PC-9 (cell line): ENCODE measurements around the gene GPR160. TPM values are rescaled to one million over a fixed set of nuclear protein-coding genes. Genes with fewer than 3 reads are reported as not detected.
A peak's percentile ranks its signal among the peaks of the same experiment; 100 is the strongest.

Experiments
- BruUV-seq: library from RNA; stranded (reverse); fragments of 400-500 nt; replicated peaks from 2 replicates; lab custom pipeline; 2021; lab: Mats Ljungman, UMichigan
- CTCF ChIA-PET: fragments of 300-600 bp; sonication (Branson Sonifier 250); formaldehyde crosslinking; loops from one replicate; lab custom pipeline; 2022; ENCODE audit warnings: antibody characterized with exemption; lab: Charles Lee
- POLR2A ChIA-PET: fragments of 300-600 bp; sonication (Branson Sonifier 250); formaldehyde crosslinking; loops from one replicate; lab custom pipeline; 2022; ENCODE audit warnings: antibody characterized with exemption; ENCODE audit not compliant: unreplicated experiment; lab: Charles Lee
- DNase-seq, 2 experiments: peaks; one replicate each; pipeline versions ENCODE4 v3.0.0 to v3.0.0-alpha.2; 2015 to 2022; ENCODE audit warnings: mixed read lengths in 1 of 2
- H2AFZ ChIP-seq: fragments of 200-600 bp; sonication (generic); 2 replicates; pipeline ENCODE4 v1.8.1; 2017; ENCODE audit warnings: antibody characterized with exemption
- H3F3A ChIP-seq: fragments of 200-600 bp; sonication (generic); 2 replicates; pipeline ENCODE4 v1.8.1; 2017; ENCODE audit warnings: antibody characterized with exemption, mild to moderate bottlenecking, low read depth; ENCODE audit not compliant: insufficient read depth
- H3K27ac ChIP-seq: fragments of 200-600 bp; sonication (generic); 2 replicates; pipeline ENCODE4 v1.6.1; 2016; ENCODE audit warnings: mixed run types
- H3K27me3 ChIP-seq: fragments of 200-600 bp; sonication (generic); 2 replicates; pipeline ENCODE4 v1.6.1; 2016; ENCODE audit warnings: low read depth, mixed run types; ENCODE audit not compliant: insufficient read depth
- H3K36me3 ChIP-seq: fragments of 200-600 bp; sonication (generic); 2 replicates; pipeline ENCODE4 v1.6.1; 2016; ENCODE audit warnings: low read depth, mixed run types
- H3K4me1 ChIP-seq: fragments of 200-600 bp; sonication (generic); replicated peaks from 2 replicates; pipeline ENCODE4 v1.6.1; 2016; ENCODE audit warnings: mixed run types; ENCODE audit not compliant: insufficient read depth
- H3K4me2 ChIP-seq: fragments of 200-600 bp; sonication (generic); 2 replicates; pipeline ENCODE4 v1.6.1; 2017; ENCODE audit warnings: mixed run types
- H3K4me3 ChIP-seq: fragments of 200-600 bp; sonication (generic); 2 replicates; pipeline ENCODE4 v1.6.1; 2016; ENCODE audit warnings: mixed run types
- H3K79me2 ChIP-seq: fragments of 200-600 bp; sonication (generic); 2 replicates; pipeline ENCODE4 v1.6.1; 2017; ENCODE audit warnings: low read depth, mixed run types
- H3K9me2 ChIP-seq: fragments of 200-600 bp; sonication (generic); 2 replicates; pipeline ENCODE4 v1.8.1; 2017; ENCODE audit warnings: mild to moderate bottlenecking; ENCODE audit not compliant: insufficient read depth
- H3K9me3 ChIP-seq: fragments of 200-600 bp; sonication (generic); 2 replicates; pipeline ENCODE4 v1.8.1; 2016; ENCODE audit warnings: low read depth; ENCODE audit not compliant: insufficient read depth
- H4K20me1 ChIP-seq: fragments of 200-600 bp; sonication (generic); 2 replicates; pipeline ENCODE4 v1.8.1; 2017; ENCODE audit not compliant: insufficient read depth
- EZH2 ChIP-seq: fragments of 200-600 bp; sonication (generic); IDR thresholded peaks from 2 replicates; pipeline ENCODE4 v1.8.0; 2017; ENCODE audit warnings: antibody characterized with exemption, low read depth
- intact Hi-C: fragments of 100-400 bp; cut with micrococcal nuclease; formaldehyde crosslinking; loops from one replicate; pipeline ENCODE4 v1.10.0; 2022; ENCODE audit not compliant: unreplicated experiment
- total RNA-seq: library from RNA; stranded (reverse); gene quantifications from 2 replicates; pipeline ENCODE4 v1.2.3, GENCODE V29; 2021
- TF ChIP-seq, protein P1 (sequence below): fragments of 200-600 bp; sonication (generic); conservative IDR thresholded peaks from 2 replicates; pipeline ENCODE4 v1.6.1; 2017; ENCODE audit warnings: mixed run types, antibody characterized with exemption, mild to moderate bottlenecking, moderate library complexity

GPR160 gene
- total RNA-seq, 1 experiment from 2014 or later: 12.6 TPM

DNA sequence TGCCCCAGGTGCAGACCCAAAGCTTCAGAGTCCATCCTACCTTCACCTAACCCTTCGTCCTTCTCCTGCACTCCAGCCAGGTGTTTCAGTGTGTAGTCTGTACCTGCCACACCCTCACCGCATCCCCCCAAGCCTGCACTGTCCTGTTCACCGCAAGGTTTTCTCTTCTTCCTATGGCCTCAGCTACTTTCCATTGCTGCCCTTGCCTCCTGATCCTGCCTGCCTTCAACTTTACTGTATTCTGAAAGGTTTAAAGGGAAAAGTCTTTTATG lies 9.3 kb downstream of the GPR160 start:
- no peaks in the 10 kb centered on the region for H3K27me3 ChIP-seq
- no peak for TF ChIP-seq EZH2
- TF ChIP-seq, protein P1, sequence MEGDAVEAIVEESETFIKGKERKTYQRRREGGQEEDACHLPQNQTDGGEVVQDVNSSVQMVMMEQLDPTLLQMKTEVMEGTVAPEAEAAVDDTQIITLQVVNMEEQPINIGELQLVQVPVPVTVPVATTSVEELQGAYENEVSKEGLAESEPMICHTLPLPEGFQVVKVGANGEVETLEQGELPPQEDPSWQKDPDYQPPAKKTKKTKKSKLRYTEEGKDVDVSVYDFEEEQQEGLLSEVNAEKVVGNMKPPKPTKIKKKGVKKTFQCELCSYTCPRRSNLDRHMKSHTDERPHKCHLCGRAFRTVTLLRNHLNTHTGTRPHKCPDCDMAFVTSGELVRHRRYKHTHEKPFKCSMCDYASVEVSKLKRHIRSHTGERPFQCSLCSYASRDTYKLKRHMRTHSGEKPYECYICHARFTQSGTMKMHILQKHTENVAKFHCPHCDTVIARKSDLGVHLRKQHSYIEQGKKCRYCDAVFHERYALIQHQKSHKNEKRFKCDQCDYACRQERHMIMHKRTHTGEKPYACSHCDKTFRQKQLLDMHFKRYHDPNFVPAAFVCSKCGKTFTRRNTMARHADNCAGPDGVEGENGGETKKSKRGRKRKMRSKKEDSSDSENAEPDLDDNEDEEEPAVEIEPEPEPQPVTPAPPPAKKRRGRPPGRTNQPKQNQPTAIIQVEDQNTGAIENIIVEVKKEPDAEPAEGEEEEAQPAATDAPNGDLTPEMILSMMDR: no peak
- intact Hi-C loops: loop anchor here (5.0 kb wide), 1 partner anchor 80 kb away; the partner anchor contains the start of gene SEC62
- peaks cover 50% of the 10 kb centered on the region for H3K79me2 ChIP-seq
- H3F3A ChIP-seq: peaks cover 62% of the 10 kb centered on the region
- H2AFZ ChIP-seq: peak overlapping the region; percentile 39; the same call in 1 of the 2 replicates
- ChIA-PET POLR2A (no interaction called here), CTCF (no interaction called here)
- H3K4me1 ChIP-seq: peaks cover 68% of the 10 kb centered on the region
- peak overlapping the region; percentile 74 for H3K27ac ChIP-seq
- 0 out of 2 replicates have a peak overlapping the region, but pooled peaks have one; percentile 28 for H3K4me3 ChIP-seq
- H4K20me1 ChIP-seq: no peaks in the 10 kb centered on the region
- no peak for DNase-seq
- no peaks in the 10 kb centered on the region for H3K36me3 ChIP-seq
- peak overlapping the region; percentile 76 for H3K4me2 ChIP-seq
- BruUV-seq: no TSS peak
- H3K9me3 ChIP-seq: no peaks in the 10 kb centered on the region
- H3K9me2 ChIP-seq: no peaks in the 10 kb centered on the region

DNA sequence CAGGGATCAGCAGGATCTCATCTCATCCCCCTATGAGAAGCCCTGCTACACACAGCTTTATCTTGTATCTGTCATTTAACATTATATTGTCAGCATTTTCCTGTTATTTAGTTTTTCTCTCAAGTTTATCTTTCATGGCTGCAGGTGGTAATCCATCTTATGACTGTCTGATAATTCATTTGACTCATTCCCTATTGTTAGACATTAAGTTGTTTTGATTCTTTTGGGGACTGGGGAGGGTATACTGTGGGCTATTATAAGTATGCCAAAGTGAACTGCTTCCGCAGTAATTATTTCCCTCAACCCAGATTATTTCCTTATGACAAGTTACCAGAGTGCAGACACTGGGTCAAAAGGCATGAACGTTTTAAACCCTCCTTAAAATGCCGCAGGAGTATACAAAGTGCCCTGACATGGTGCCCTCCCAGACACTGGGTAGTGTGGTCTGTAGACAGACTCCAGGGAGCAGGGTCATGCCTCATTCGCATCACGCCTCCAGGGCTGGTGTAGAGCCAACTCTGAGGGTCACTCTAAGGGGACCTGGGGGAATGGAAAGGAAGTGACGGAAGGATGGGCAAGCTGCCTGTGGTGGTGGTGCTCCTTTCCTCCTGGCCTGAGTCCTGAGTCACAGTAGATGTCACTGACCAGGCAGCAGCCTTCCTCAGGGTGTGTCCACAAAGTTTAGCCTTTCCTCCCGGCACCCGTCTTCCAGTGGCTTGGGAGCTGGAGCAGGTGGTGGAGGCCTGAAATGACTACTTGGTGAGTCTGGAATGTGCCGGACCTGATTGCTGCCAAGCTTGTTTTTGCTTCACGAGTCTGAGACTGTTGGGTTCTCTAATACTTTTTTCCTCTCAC lies 11.6 kb downstream of the GPR160 start:
- CTCF ChIA-PET: interaction anchor here (0.6 to 0.7 kb wide), 2 partner anchors 11 to 652 kb away, joined by 3 to 4 read pairs; no protein-coding TSS in a partner anchor
- Histone ChIP-seq H3K4me3 (peak overlapping the region; percentile 51; the same call in 1 of the 2 replicates), H3K4me1 (peaks cover 76% of the 10 kb centered on the region), H3K27me3 (no peaks in the 10 kb centered on the region), H3K79me2 (peaks cover 65% of the 10 kb centered on the region), H3K9me2 (no peaks in the 10 kb centered on the region), H3K9me3 (no peaks in the 10 kb centered on the region), H3F3A (peaks cover 67% of the 10 kb centered on the region), H3K36me3 (0 out of 2 replicates have a peak, but pooled peaks cover 6% of the 10 kb centered on the region), H2AFZ (peak overlapping the region; percentile 72), H4K20me1 (no peaks in the 10 kb centered on the region), H3K4me2 (peak overlapping the region; percentile 74), H3K27ac (peak overlapping the region; percentile 93)
- no peak for TF ChIP-seq EZH2
- DNase-seq: peak; percentile 95 to 100
- POLR2A ChIA-PET: interaction anchor here (0.6 to 0.7 kb wide), 4 partner anchors 62 to 468 kb away, joined by 3 to 4 read pairs (median 4); no protein-coding TSS in a partner anchor
- BruUV-seq: TSS peak; percentile 77
- intact Hi-C loops: loop anchor here (1.0 to 5.0 kb wide), 2 partner anchors 11 to 82 kb away; partner anchors contain the start of gene SEC62

DNA sequence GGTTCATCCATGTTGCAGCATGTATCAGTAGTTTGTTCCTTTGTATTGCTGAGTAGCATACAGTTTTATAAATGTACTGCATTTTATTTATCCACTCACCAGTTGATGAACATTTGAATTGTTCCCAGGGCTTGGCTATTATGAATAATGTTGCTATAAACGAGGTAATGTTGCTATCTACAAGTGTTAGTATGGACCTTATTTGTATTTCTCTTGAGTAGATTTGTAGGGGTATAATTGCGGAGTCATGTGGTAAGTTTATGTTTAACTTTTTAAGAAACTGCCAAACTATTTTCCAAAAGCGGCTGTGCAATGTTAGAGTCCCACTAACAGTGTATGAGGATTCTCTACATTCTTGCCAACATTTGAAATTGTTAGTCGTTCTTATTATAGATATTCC lies 13.0 kb downstream of the GPR160 start:
- Histone ChIP-seq H3K4me2 (peak overlapping the region; percentile 74), H3K4me1 (peaks cover 68% of the 10 kb centered on the region), H3K27me3 (no peaks in the 10 kb centered on the region), H4K20me1 (no peaks in the 10 kb centered on the region), H3K9me2 (no peaks in the 10 kb centered on the region), H2AFZ (peak overlapping the region; percentile 67; the same call in 1 of the 2 replicates), H3K9me3 (no peaks in the 10 kb centered on the region), H3K4me3 (peak overlapping the region; percentile 51; the same call in 1 of the 2 replicates), H3K36me3 (0 out of 2 replicates have a peak, but pooled peaks cover 6% of the 10 kb centered on the region), H3K79me2 (peaks cover 55% of the 10 kb centered on the region), H3K27ac (peak overlapping the region; percentile 93), H3F3A (peaks cover 67% of the 10 kb centered on the region)
- intact Hi-C loops: no loop called here
- TF ChIP-seq, protein P1: no peak
- TF ChIP-seq EZH2: no peak
- no TSS peak for BruUV-seq
- ChIA-PET POLR2A (interaction anchor here (0.6 to 0.7 kb wide), 2 partner anchors 86 to 185 kb away, joined by 4 to 6 read pairs; no protein-coding TSS in a partner anchor), CTCF (no interaction called here)
- no peak for DNase-seq
